HCEC 1CT (cell line): ENCODE data around the gene S100A13.
"Not testable (repeated sequence)": the region's sequence is repeated elsewhere in the genome, so short reads cannot be mapped to it uniquely, and the experiment has no call there.

Experiments used
- DNase-seq: peaks from one replicate; pipeline ENCODE4 v3.0.0-alpha.2; 2017

S100A13 gene

DNA sequence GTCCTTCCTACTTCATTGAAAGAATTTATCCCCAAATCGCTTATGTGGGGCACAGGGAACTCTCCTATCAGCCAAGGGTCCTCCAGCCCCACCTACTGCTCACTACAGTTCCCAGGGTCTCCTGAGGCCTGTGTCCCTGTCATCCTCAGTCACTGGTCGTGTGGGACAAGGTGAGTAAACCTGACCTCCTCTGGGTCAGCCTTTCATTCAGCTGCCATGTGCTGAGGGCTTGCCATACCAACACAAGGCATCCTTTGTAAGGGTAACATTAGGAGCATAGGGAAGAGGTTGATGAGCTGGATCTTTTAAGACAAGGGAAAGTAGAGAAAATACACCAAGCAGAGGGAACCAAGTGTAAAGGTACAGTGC is 20.0 kb upstream of the S100A13 start:
- no peak for DNase-seq

- no peak for DNase-seq
These were observed 19.5 kb upstream of the S100A13 start for GRCh38 chr1:153646672-153647345.

GRCh38 chr1:153643816-153644215 is 16.5 kb upstream of the S100A13 start:
- DNase-seq: no peak

DNA sequence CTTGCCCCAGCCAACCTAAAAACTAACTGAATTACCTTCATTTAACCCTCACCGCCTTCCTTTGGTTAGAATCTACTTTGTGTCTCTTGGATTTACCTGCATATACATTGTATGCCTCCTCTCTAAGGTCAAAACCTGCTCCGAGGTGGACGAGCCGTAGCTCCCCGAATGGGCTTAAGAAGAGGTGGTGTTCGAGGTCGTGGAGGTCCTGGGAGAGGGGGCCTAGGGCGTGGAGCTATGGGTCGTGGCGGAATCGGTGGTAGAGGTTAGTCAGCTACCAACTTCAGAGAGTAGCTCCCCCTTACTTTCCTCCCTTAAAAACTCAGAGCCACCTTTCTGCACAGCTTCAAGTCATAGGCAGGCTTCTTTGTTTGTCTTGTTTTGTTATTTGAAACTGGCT is 15.8 kb upstream of the S100A13 start:
- no peak for DNase-seq

DNA sequence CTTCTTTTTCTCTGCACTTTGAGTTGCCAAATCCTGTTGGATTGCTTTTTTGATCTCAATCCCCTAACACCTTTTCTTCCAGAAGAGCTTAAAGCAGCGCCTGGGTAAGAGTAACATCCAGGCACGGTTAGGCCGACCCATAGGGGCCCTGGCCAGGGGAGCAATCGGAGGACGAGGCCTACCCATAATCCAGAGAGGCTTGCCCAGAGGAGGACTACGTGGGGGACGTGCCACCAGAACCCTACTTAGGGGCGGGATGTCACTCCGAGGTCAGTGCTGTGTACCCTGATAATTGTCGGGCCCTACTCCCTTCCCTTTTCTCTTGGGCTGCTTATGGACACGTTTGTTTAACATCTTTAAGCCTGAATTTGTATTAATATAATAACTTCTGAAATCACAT is 14.9 kb upstream of the S100A13 start:
- DNase-seq: no peak

DNA sequence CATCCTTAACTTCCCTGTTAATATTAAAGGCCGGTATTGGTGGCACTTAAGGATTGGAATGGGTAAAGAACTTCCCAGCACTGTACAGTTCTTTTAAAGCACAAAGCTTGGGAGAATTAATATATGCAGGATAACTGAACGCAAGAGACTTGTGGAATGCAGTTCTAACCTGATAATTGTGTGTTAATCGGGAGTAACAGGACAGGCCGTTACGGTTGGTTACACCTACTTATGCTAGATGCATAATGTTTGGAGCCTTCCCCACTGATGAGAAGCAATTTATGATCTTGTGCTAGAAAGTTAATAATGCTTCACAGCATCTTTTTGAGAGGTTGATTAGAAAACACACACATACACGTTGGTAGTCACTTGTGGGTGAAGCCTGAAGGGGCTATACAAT is 13.6 kb upstream of the S100A13 start:
- no peak for DNase-seq

GRCh38 chr1:153640213-153640612 is 12.9 kb upstream of the S100A13 start:
- DNase-seq: not testable (repeated sequence)

- DNase-seq: no peak
These were observed 12.0 kb upstream of the S100A13 start for GRCh38 chr1:153639280-153639679.

GRCh38 chr1:153638261-153638660 is 11.0 kb upstream of the S100A13 start:
- no peak for DNase-seq

- DNase-seq: no peak
These were observed 9.0 kb upstream of the S100A13 start for GRCh38 chr1:153636312-153636711.

DNA sequence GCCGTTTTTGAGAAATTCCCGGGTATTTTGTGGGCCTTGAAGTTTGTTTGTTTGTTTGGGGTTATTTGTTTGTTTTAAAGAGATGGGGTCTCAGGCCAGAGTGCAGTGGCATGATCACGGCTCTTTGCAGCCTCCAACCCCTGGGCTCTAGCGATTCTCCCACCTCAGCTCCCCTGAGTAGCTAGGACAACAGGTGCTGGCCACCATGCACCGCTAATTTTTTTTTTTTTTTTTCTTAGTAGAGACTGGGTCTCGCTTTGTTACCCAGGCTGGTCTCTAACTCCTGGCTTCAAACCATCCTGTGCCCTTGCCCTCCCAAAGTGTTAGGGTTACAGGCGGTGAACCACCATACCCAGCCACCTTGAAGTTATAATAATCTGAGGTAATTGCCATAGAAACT is 8.6 kb upstream of the S100A13 start:
- no peak for DNase-seq

DNA sequence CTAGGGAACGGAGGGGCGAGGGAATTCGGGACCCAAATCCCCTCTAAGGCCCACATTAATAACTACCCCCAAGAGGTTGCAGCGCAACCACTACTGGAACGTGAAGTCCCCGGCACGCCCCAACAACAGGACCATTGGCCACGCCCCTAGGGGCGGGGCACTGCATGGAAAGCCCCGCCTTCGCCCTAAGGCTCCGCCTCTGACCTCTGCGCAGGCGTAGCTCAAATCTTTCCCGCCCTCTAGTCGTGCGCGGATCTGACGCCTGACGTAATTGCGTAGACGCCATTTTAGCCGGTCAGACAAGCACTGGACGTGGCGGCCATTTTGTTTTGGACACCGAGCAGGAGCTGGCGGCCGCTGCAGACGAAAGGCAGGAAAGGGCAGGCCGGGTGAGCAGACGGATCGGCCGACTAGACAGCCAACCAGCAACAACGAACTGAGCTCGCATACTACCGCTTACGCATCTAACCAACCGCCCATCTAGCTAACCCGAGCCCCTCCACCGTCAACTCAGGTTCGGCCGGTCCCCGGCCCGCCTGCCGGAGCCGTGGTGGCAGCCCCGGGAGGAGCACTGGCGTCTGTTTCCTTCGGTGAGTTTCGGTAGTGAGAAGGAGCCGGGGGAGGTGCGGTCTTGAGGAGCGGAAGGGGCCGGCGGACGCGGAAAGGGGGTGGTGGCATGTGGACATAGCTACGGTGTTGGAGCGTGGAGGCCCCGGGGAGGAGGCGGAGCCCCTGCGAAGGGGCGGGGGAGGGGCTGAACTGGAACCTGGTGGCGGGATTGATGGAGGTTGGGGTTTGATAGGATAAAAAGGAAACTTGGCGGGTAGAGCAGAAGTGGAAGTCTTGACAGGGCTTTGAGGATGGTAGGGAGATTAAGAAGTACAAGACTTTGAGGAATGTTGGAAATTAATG is 6.7 kb upstream of the S100A13 start, which contains the start of gene CHTOP:
CHTOP (plus strand) TSS at position 313 of the 912 bp plus-strand sequence. CDS start 2,523 bp downstream, outside the sequence.
- peak; percentile 99 for DNase-seq

- DNase-seq: peak; percentile 14
These were observed 6.0 kb upstream of the S100A13 start for GRCh38 chr1:153633161-153633753.

DNA sequence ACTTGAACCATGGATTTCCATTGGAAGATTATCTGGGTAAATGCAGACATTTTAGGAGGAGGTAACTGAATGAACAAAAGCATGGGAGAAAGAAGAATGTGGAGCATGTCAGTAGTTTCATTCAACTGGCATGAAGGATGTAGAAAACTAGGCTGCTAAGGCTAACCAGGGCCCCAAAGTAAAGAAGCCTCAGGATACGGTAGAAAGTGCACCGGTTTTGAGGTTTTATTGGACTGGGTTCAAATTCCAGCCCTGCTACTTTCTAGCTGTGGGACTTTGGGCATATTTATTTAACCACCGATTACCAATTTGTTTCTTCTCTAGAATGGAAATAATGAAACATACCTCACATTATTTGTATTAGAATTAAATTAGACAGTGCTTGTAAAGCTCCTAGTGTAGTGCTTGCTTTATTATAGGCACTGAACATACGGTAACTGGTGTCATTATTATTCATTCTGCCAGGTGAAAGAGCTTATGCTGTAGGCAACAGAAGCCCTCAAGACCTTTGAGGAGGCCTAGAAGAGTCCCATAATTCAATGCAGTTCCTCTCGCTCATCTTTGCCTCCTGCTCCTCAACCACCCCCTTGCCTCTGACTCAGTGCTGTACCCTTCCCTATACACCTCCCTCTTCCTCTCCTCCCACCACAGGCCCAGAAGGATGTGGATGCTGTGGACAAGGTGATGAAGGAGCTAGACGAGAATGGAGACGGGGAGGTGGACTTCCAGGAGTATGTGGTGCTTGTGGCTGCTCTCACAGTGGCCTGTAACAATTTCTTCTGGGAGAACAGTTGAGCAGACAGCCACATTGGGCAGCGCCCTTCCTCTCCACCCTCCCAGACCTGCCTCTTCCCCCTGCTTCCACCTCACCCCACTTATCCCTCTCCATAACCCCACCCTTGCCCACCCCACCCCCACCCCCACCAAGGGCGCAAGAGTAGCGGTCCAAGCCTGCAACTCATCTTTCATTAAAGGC is 4.0 kb upstream of the S100A13 start:
- no peak for DNase-seq

- no peak for DNase-seq
These were observed 3.1 kb upstream of the S100A13 start for GRCh38 chr1:153630384-153630783.

- DNase-seq: no peak
These were observed 2.7 kb upstream of the S100A13 start for GRCh38 chr1:153629971-153630370.

DNA sequence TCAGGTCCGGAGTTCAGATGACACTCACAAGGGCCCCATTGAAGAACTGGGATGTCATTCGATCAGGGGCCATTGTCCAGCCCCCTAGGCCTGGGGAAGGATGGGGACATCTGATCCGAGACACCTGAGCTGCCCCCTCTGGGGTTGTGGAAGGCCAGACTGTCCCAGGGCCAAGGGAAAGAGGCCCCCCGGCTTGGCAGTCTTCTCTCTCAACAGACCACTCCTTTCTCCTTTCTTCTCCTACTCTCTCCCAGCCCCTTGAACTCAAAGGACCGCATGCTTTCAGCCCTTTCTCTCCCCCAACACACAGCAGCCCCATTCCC is 2.0 kb upstream of the S100A13 start:
- no peak for DNase-seq

GRCh38 chr1:153628638-153629342 is 1.5 kb upstream of the S100A13 start:
- DNase-seq: no peak

DNA sequence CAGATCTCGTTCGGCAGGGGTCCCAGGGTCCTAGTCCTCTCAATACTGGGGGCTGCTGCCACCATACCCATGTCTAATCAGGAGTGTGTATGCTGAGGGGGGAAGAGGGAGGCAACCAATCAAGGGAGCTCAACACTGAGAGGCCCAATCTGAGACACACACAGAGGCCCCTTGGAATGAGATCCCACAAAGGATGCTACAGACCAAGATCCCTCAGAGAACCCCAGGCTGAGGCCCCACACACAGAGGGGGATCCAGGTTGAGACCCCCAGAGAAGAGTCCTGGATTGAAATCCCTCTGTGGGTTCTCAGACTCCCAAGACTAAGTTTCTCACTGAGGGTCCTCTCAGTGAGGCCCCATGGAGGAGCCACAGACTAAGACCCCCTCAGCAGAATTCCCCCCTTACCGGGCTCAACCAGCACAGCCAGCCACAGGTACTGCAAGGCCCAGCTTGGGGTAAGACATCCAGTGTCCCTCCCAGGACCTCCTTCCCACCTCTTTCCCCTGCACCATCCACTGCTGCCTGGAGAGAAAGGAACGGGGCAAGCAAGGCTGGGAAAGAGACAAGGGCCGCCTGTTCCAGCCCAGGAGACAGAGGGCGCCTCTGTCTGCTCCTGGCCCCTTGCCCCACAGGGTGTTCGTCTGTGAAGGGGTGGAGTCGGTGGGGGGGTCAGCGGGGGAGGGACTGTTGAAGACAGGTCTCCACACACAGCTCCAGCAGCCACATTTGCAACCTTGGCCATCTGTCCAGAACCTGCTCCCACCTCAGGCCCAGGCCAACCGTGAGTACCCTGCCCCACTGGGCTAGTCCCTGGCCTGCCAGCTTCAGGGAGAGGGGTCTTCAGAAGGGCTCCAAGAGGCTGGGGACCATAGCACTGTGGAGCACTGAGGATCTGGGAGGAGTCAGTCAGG is 666 bp upstream of the S100A13 start, which contains the start of gene S100A1:
S100A1 (plus strand) TSS at position 720 of the 912 bp plus-strand sequence. CDS start 2,088 bp downstream, outside the sequence.
- DNase-seq: no peak

DNA sequence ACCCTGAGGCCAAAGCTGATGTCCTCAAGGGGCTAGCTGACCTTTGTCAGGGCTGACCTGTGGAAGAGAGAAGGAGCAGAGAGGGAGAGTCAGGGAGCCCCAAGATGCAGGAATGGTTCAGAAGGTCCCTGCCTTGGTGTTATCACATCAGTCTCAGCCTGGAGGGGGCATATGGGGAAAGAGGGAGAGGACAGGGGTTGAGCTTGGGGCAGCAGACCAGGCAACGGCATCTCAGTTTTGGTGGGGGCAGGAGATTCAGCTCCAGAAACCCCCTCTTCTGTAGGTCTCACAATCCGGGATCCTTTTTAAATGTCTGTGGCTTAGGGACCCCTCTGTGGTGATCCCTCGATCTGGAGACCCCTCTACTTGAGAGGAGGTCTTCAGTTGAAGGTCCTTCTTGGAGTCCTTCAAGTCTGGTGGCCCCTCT is 815 bp downstream of the S100A13 start:
- no peak for DNase-seq
